Fibroblast of pulmonary artery (primary cell): ENCODE results near the gene PER1.
A peak's percentile ranks its signal among the peaks of the same experiment; 100 is the strongest.
"Not testable (repeated sequence)": the region's sequence is repeated elsewhere in the genome, so short reads cannot be mapped to it uniquely, and the experiment has no call there.

Source experiments
- DNase-seq: peaks from one replicate; pipeline ENCODE4 v3.0.0-alpha.2; 2010; ENCODE audit warnings: low read depth
- H3K4me3 ChIP-seq: replicated peaks from 2 replicates; pipeline ENCODE4 v1.5.1; 2011; ENCODE audit warnings: low read depth, mild to moderate bottlenecking, control low read depth, low read length, moderate library complexity
- TF ChIP-seq, protein P1 (sequence below): IDR thresholded peaks from 2 replicates; pipeline ENCODE4 v1.5.1; 2011; ENCODE audit warnings: mild to moderate bottlenecking, control low read depth, low read length, inconsistent platforms; ENCODE audit errors: missing control alignments

Gene PER1

DNA sequence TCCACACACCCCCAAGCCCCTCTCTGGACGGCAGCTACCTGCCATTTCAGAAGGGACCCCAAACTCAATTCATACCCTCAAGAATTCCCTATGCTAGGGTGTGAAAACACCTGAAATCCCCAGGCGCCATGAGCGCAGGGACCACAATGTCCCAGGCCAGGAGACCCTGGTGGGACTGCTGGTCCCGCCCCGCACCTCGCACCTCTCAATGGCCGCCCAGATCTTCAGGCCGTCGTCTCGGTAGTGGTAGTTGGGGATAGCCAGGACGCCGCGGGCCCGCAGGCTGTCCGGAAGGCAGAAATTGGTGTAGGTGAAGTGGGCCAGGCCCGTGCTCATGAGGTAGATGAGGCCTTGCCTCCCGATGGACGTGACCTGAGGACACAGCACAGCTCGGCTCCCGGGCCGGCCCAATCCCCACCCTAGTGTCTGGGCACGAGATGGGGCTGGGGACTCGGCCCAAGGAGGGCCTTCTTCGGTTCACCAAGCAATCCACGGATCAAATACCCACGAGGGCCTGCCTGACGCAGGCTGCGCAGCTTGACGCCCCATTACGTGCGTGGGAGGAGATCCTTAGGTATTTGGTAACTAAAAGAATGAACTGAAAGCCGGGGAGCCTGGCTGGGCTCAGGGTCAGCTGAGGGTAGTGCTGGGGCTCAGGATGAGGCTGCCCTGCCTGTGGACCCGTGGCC, 43.1 kb downstream of the PER1 start:
- TF ChIP-seq, protein P1, sequence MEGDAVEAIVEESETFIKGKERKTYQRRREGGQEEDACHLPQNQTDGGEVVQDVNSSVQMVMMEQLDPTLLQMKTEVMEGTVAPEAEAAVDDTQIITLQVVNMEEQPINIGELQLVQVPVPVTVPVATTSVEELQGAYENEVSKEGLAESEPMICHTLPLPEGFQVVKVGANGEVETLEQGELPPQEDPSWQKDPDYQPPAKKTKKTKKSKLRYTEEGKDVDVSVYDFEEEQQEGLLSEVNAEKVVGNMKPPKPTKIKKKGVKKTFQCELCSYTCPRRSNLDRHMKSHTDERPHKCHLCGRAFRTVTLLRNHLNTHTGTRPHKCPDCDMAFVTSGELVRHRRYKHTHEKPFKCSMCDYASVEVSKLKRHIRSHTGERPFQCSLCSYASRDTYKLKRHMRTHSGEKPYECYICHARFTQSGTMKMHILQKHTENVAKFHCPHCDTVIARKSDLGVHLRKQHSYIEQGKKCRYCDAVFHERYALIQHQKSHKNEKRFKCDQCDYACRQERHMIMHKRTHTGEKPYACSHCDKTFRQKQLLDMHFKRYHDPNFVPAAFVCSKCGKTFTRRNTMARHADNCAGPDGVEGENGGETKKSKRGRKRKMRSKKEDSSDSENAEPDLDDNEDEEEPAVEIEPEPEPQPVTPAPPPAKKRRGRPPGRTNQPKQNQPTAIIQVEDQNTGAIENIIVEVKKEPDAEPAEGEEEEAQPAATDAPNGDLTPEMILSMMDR: no peak
- DNase-seq: no peak
- no peak overlapping the region for H3K4me3 ChIP-seq

DNA sequence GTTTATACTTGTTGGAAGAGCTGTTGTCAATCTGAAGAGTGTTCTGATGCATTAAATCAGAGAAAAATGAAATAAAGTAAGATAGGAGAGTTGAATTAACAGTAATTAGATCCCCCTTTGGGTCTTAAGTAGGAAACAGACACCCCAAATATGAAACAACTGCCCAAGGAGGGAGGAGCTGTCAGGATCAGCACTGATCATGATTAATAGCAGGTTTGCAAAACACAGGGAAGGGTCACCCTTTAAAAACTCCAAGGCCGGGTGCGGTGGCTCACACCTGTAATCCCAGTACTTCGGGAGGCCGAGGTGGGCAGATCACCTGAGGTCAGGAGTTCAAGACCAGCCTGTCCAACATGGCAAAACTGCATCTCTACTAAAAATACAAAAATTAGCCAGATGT, 45.2 kb downstream of the PER1 start:
- H3K4me3 ChIP-seq, DNase-seq: not testable (repeated sequence)

DNA sequence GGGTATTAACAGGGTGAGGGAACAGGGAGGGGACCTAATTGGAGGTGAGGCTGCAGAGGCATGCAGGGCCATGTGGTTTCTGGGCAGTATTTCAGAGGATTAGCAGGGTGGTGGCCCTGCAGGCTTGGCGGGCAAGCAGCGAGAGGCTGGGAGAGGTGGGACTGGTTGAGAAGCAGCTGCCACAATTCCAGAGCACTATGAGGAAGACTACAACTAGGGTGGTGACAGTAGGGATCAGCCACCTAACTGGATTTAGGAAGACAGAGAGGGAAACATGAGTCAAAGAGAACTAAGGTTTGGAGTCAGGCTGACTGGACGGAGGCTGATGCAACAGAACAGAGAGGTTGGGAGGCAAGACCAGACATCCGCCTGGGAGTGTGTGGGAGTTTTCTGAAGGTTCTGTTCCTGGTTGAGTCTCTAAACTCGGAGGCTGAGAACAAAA, 46.2 kb downstream of the PER1 start:
- peak; percentile 68 for DNase-seq

GRCh38 chr17:8104911-8105310, 47.3 kb downstream of the PER1 start:
- TF ChIP-seq, protein P1: no peak
- no peak for DNase-seq
- H3K4me3 ChIP-seq: no peak overlapping the region

More for the DNA sequence above, 46.2 kb downstream of the PER1 start:
- TF ChIP-seq, protein P1: no peak
- H3K4me3 ChIP-seq: no peak overlapping the region

DNA sequence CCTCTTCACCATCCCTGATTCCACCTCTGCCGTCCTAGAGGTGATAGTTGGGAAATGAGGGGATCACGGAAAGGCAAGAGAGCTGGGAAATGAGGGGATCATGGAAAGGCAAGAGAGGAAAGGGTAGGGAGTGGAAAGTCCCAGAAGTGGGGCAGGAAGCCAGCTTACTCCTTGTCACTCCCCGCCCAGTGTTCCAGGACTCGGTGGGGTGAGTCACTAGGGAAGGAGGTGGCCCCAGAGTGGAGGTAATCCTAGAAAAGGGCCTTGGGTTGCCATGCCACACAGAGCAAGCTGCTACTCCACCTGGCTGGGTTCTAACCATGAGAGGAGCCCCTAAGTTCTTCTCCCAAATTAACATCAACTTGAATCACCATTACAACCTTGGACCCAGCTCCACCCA, 48.7 kb downstream of the PER1 start:
- DNase-seq: peak; percentile 22

DNA sequence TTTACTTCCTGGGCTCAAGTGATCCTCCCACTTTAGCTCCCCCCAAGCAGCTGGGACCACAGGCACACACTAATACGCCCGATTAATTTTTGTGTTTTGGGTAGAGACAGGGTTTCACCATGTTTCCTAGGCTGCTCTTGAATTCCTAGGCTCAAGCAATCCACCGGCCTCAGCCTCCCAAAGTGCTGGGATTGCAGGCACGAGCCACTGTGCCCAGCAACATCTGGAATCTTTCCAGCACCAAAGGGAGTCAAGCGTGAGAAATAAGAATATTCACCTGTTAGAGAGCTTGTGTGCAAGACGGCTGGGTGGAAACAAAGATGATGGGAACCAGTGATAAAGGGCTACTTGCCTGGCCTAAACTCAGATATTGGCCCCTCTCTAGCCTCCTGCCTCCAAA, 50.5 kb downstream of the PER1 start:
- TF ChIP-seq, protein P1: no peak
- H3K4me3 ChIP-seq: no peak overlapping the region
- DNase-seq: no peak

More for the DNA sequence above, 48.7 kb downstream of the PER1 start:
- H3K4me3 ChIP-seq: no peak overlapping the region
- TF ChIP-seq, protein P1: no peak

DNA sequence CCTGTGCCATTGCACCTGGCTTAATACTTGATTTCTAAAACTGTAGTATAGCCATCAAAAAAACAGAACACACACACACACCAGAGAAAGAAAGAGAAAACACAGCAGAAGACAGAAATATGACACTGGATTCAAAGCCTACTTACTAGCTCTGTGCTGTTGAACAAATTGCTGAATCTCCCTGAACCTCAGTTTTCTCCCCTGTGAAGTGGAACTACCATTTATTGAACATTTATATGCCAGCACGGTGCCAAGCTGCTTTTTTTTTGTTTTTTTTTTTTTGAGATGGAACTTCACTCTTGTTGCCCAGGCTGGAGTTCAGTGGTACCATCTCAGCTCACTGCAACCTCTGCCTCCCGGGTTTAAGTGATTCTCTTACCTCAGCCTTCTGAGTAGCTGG, 51.4 kb downstream of the PER1 start:
- TF ChIP-seq, protein P1: no peak
- H3K4me3 ChIP-seq: no peak overlapping the region
- DNase-seq: no peak
